Stimulated activated CD4-positive, alpha-beta T cell treated with anti-CD3 and anti-CD28 coated beads, Interleukin-12 subunit alpha, Interleukin-12 subunit beta, amount 100 ng/mL, for 48 hours (primary cell): ENCODE results near the gene GMPPB.
"Not testable (repeated sequence)": the region's sequence is repeated elsewhere in the genome, so short reads cannot be mapped to it uniquely, and the experiment has no call there.

Experiments used
- DNase-seq, 3 donors: peaks; one replicate each; pipeline ENCODE4 v3.0.0-alpha.2; 2020; ENCODE audit warnings: low read depth in 2 of 3, low spot score in 1 of 3

GMPPB gene

GRCh38 chr3:49694409-49695070 is 29.2 kb downstream of the GMPPB start:
- not testable (repeated sequence) for DNase-seq

- DNase-seq = not testable (repeated sequence)
Observed at GRCh38 chr3:49691481-49691880, 32.3 kb downstream of the GMPPB start.

- DNase-seq = not testable (repeated sequence)
Observed at GRCh38 chr3:49690856-49691255, 32.9 kb downstream of the GMPPB start.

GRCh38 chr3:49689908-49690624 is 33.7 kb downstream of the GMPPB start:
- DNase-seq = not testable (repeated sequence)

GRCh38 chr3:49689046-49689907 is 34.5 kb downstream of the GMPPB start, which contains the start of the genes MST1 and RNF123:
TSS of gene MST1 (minus strand) at chr3:49689474. CDS start at chr3:49688691, 783 bp downstream.
TSS of gene RNF123 (plus strand) at chr3:49689557. CDS start at chr3:49691166, 1,609 bp downstream.
- DNase-seq = peak; percentile 85 to 89 (median 87)

- not testable (repeated sequence) for DNase-seq
Observed at GRCh38 chr3:49688338-49689045, 35.3 kb downstream of the GMPPB start.

GRCh38 chr3:49687424-49687795 is 36.3 kb downstream of the GMPPB start:
- DNase-seq = not testable (repeated sequence)

- peak in 2 of 3 donors; percentile 28 to 38 for DNase-seq
Observed at GRCh38 chr3:49686769-49687423, 36.9 kb downstream of the GMPPB start.

GRCh38 chr3:49686346-49686745 is 37.4 kb downstream of the GMPPB start:
- DNase-seq = not testable (repeated sequence)

- not testable (repeated sequence) for DNase-seq
Observed at GRCh38 chr3:49685846-49686245, 37.9 kb downstream of the GMPPB start.

GRCh38 chr3:49685103-49685502 is 38.6 kb downstream of the GMPPB start:
- not testable (repeated sequence) for DNase-seq

GRCh38 chr3:49684453-49684852 is 39.3 kb downstream of the GMPPB start:
- DNase-seq = not testable (repeated sequence)

- DNase-seq = no peak
Observed at GRCh38 chr3:49683162-49683561, 40.6 kb downstream of the GMPPB start.

GRCh38 chr3:49681543-49681942 is 42.2 kb downstream of the GMPPB start:
- DNase-seq = no peak

GRCh38 chr3:49681232-49681522 is 42.6 kb downstream of the GMPPB start:
- no peak for DNase-seq

GRCh38 chr3:49680493-49681231 is 43.1 kb downstream of the GMPPB start:
- DNase-seq = no peak

- DNase-seq = no peak
Observed at GRCh38 chr3:49675912-49676311, 47.8 kb downstream of the GMPPB start.

- no peak for DNase-seq
Observed at GRCh38 chr3:49674497-49674983, 49.2 kb downstream of the GMPPB start.

GRCh38 chr3:49673715-49674496 is 49.8 kb downstream of the GMPPB start, which contains the start of gene APEH:
TSS of gene APEH (plus strand) at chr3:49674351. CDS start at chr3:49674402, 51 bp downstream.
- DNase-seq = peak; percentile 96 to 99 (median 99)
